ENCODE data around the gene CASQ1.

Gene CASQ1

DNA sequence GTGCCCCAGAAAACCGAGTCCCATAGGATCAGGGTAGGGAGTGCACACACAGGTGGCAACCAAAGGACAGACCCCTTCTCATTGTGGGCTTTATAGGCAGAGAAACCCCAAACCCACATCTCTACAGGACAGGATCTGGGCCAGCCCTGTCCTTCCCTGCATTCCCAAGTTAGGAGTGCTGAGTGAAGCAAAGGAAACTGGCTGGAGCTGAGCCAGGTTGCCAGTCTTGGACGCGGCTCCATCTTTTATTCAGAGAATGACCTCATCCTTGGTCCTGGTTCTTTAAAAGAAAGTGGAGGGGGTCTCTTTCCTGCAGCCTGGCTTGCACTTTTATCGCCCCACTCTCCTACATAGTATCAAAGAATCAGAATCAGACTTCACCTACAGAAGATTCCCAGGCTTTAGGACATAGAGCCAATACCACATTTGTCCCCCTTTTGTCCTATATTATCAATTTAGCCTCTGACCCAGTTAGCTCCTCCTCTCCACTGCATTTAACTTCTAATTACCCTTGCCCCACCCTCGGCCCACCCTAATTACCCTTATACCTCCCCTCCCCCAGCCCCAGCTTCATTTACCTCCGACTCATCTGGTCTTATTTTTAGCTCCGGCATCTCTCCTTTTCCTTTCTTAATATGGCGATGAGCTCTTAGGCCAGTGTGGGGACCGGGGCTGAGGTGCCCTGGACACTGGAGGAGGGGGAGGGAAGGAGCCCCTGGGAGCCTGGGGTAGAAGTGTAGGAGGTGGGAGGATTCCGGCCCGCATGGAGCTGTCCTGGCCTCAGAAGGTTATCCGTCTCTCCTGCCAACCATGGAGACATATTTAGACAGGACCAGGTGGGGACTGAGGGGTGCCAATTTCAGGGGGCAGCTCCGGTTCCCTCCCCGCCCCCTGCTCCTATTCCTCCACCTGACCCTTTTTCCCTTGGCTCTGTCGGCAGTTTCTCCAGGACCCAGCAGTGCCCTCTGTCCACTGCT, at the start of gene CASQ1:
TSS of gene CASQ1 (plus strand) at position 927 of the 977 bp plus-strand sequence. CDS start 177 bp downstream, outside the sequence.
- no peak for DNase-seq

DNA sequence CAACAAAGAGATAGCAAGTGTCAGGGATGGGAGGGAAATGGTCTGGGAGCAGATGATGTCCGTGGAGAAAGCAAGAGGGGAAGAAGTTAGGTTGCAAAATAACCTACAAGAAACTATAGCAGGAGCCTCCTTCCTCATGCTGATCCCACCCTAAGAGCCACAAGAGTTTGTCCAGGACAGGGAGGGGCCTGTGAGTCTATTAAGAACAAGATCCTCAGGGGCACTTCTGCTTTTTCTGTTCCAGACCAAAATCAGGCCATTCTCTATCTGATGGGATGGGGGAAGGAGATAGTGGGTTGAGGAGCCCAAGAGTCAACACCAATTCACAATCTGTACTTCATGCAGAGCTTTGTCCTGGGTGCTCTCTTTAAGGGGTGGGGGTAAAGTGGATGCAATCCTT, 46.7 kb upstream of the CASQ1 start:
- DNase-seq, result no peak

DNA sequence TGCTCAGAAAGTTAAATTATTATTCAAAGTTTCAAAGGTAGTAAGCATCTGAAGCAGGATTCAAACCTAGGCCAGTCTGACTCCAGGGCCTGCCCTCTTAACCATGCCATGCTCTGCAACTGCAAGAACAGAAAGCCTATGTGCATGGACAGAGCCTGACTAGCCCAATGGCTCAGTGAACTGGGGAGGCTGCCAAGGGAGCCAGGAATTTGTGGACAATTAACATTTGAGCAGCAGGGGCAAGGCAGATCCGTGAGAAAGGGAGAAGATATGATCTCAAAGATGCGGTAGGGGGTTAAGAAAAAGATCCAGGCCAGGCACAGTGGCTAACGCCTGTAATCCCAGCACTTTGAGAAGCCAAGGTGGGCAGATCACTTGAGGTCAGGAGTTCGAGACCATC, 45.5 kb upstream of the CASQ1 start:
- no peak for DNase-seq

DNA sequence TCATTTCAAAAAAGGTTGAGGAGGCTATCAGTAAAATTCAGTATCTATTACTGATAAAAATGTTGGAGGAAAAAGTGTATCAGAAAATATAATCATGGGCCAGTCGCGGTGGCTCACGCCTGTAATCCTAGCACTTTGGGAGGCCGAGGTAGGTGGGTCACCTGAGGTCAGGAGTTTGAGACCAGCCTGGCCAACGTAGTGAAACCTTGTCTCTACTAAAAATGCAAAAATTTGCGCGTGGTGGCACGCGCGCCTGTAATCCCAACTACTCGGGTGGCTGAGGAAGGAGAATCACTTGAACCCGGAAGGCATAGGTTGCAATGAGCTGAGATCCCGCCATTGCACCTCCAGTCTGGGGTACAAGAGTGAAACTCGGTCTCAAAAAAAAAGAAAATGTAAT, 44.3 kb upstream of the CASQ1 start:
- DNase-seq, result no peak

DNA sequence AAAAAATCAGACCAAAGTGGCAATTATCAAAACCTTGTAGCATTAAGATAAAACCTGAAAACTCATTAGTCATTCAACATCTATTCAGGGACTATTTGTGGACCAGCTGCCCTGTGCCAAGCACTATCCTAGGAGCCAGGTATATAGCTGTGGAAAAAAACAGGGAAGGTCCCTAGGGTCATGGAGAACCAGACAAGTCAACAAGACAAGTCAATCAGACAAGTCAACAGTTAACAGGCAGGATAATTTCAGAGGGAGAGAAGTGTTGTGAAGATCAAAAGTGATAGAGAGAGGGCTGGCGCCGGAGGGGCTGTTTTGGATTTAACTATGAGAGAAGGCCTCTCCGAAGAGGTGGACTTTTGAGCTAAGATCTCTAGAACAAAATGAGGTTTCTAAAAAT, 42.3 kb upstream of the CASQ1 start:
- no peak for DNase-seq

DNA sequence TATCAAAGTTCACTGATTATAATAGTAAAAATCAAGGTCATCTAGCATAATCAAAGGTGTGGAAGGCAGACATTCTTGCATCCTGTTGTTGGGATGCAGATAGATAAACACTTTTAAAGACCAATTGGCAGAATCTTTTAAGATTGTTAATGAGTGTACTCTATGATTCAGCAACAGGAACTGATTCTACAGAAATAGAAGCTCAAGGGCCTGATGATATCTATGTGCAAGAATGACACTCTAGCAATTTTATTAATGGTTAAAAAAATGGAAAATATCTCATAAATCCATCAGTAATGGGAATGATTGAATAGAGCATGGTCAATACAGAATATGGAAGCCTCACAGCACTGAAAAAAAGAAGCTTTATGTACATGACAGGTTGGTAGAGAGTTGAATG, 41.1 kb upstream of the CASQ1 start:
- DNase-seq, result no peak

DNA sequence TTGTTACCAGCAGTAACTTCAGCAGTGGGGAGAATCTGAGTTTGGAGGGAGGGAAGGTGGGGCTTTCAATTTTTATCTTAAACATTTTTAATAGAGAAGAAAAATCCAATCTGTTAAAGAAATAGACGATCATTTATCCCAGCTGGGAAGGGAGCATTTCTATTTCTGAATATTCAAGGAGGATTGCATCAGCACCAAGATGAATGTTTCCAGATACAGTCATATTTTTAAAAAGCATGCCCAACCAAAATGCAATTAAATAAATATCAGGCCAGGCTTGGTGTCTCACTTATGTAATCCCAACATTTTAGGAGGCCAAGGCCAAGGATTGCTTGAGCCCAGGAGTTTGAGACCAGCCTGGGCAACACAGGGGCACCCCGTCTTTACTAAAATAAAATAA, 40.7 kb upstream of the CASQ1 start:
- no peak for DNase-seq

DNA sequence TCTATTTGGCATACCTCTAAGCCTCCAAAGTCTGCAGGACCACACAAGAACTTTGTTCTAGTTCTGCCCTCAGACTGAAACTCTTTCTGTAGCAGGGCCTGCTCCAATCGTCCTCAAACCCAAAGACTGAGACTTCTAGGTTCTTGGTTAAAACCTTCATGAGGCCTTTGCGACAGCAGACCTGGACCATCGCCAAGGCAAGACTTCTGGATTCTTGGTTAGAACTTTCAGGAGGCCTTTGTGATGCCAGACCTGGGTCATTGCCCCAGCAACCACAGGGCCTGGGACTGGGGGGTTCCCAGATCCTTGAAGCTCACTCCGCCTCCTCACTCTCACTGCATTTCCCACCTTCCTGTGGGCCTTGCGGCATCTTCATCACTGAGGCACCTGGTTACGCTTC, 39.1 kb upstream of the CASQ1 start, which contains the start of gene ATP1A4:
TSS of gene ATP1A4 (plus strand) at position 301 of the 400 bp plus-strand sequence. CDS start 438 bp downstream, outside the sequence.
- DNase-seq, result no peak

DNA sequence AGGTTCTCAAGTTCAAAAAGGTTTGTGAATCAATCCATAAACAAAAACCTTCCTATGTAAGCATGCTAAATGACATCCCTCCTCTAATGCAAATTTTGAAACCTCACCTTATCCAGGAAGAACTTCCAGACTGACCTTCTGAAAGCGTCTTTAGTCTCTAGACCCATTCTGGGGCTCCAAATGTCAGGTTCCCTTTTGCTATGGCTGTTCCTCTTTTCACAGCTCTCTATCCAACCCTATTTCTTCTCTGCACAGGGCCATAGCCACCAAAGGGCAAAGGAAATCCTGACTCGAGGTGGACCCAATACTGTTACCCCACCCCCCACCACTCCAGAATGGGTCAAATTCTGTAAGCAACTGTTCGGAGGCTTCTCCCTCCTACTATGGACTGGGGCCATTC, 35.6 kb upstream of the CASQ1 start:
- no peak for DNase-seq

DNA sequence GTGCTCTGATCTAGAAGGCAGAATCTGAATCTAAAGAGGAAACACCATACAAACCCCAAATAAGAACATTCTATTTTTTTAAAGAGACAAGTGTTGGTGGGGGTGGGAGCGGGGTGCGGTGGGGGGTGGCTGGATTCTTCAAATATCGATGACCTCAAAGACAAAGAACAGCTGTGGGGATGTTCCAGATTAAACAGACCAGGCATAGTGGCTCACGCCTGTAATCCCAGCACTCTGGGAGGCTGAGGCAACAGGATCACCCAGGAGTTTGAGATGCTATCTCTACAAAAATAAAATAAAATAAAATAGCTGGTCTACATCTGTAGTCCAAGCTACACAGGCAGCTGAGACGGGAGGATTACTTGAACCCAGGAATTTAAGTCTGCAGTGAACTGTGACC, 34.0 kb upstream of the CASQ1 start:
- DNase-seq, result no peak

DNA sequence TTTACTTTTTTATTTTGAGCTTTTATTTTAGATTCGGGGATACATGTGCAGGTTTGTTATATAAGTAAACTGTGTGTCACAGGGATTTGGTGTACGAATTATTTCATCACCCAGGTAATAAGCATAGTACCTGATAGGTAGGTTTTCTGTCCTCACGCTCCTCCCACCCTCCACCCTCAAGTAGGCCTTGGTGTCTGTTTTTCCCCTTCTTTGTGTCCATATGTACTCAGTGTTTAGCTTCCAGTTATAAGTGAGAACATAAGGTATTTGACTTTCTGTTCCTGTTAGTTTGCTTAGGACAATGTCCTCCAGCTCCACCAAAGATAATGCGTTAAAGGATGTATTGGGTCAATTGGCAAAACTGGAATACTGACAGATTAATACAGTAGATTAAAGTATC, 33.2 kb upstream of the CASQ1 start:
- no peak for DNase-seq

DNA sequence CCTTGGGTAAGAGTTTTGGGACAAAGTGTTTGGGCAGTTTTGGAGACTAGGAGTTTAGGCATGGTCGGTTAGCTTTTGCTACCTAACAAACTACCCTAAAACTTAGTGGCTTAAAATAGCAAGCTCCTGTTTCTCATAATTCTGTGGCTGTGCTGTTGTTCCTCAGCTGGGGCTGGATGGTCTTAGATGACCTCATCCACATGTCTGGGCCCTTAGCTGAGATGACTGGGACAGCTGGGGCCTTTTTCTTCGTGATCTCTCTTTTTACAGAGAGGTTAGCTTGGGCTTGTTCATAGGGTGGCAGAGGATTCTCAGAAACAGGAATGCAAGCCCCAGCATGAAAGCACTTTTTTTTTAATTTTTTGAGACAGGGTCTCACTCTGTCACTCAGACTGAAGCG, 32.3 kb upstream of the CASQ1 start:
- DNase-seq, result no peak

DNA sequence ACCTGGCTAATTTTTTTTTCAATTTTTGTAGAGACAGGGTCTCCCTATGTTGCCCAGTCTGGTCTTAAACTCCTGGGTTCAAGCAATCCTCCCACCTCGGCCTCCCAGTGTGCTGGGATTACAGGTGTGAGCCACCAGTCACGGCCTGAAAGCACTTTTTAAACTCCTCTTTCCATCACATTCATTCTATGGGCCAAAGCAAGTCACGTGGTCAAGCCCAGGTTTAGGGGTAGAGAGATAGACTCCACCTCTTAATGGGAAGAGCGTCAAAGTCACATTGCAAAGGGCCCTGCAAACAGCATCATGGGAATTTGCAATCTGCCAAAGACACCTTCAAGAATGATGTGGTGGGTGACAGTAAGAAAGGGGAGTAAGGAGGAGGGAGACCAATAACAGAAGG, 31.8 kb upstream of the CASQ1 start:
- no peak for DNase-seq

DNA sequence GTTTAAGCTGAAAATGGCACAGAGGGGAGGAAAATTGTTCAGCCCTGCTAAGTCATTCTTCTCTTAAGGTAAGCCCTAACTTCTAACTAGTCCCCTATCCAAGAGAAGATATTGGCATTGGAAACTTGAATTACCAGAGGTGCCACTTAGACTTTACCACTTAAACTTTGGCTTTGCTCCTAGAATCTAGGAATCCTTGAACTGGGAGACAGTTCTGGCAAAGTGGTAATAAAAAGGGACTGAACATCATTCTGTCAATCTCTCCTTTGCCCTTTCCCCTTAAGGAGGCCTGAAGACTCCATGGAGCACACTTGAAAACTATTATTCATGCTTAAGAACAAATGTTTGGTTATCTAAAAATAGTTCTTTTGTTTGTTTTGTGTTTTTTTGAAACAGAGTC, 30.5 kb upstream of the CASQ1 start:
- no peak for DNase-seq

DNA sequence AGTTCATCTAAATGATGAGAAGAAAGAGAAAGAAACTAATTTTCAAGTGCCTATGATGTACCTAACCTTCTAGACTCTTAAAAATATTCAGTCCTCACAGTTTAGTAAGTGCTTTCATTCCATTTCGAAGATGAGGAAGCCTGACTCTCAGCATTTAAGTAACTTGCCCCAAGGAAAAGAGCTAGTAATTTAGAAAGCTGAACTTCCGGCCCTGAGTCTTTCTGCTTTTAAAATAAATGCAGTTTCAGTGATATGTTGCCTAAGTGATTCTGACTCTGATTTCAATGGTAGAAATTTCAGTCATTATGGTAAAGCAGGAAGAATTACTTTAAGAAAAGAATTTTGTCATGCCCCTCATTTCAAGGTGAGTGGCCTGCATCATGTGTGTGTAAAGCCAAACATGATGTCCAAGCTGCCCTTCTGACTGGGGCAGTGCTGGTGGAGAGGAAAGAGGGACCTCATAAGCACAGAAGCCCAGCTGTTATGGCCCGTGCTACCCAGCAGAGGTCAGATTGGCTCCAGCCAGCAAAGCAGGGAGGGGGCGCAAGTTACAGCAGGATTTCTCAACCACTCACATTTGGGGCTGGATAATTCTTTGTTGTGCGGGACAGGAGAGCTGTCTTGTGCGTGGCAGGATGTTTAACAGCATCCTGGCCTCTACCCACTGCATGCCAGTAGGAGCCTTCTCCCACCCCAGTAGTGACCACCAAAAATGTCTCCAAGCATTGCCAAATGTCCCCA, 28.2 kb upstream of the CASQ1 start:
- DNase-seq, result no peak

DNA sequence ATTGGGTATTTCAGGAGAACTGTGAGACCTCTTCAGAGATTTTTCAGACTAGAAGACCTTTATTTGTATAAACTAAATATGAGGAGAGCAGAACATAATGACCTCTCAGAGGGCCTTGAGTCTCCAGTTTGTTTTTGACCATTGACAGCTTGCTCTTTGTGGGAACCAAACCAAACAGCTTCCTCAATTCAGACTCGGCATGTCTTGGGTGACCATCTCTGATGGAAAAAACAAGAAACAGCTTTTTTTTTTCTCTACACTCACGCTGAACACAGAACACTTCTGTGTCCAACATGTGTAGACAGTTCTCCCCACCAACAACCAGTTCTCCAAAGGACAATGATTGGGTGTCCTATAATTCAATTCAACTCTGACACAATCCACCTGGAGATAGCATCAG, 27.4 kb upstream of the CASQ1 start:
- DNase-seq, result no peak

DNA sequence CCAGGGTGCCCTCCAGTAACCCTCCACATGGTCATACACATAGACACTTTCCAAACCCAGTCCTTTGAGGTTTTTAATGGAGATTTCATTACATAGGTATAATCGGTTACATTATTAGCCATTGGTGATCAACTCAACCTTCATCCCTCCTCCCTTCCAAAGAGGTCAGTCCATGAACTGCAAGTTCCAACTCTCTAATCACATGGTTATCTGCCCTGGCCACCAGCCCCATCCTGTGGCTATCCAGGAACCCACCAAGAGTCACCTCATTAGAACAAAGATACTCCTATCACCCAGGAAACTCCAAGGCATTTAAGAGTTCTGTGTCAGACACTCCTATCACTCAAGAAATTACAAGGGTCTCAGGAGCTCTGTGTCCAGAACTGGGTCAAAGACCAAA, 26.8 kb upstream of the CASQ1 start:
- no peak for DNase-seq

DNA sequence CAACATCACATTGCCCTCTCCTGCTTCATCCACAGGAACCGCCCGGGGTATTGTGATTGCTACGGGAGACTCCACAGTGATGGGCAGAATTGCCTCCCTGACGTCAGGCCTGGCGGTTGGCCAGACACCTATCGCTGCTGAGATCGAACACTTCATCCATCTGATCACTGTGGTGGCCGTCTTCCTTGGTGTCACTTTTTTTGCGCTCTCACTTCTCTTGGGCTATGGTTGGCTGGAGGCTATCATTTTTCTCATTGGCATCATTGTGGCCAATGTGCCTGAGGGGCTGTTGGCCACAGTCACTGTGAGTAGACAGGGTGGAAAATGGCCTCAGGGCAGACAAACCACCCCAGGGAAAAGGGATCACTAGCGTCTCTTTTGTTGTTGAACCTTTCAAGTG, 26.3 kb upstream of the CASQ1 start:
- DNase-seq, result no peak

DNA sequence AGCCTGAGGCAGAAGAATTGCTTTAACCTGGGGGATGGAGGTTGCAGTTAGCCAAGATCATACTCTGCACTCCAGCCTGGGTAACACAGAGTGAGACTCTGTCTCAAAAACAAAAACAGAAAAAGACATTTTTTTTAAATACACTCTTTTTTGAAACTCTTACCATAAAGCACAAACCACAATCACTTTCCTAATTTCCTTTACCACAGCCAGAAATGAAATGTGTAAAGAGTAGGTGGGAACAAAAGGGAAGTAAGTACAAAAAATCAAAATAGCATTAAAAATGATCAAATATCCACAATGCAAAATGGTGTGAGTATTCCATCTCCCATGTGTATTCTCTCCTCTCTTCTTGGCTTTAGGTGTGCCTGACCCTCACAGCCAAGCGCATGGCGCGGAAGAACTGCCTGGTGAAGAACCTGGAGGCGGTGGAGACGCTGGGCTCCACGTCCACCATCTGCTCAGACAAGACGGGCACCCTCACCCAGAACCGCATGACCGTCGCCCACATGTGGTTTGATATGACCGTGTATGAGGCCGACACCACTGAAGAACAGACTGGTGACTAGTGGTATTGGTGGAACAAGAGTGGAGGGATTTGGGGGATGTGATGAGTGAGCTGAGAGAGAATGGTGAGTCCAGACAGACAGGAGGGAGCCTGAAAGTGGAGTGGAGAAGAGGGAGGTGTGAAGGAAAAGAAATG, 24.1 kb upstream of the CASQ1 start:
- DNase-seq, result no peak

DNA sequence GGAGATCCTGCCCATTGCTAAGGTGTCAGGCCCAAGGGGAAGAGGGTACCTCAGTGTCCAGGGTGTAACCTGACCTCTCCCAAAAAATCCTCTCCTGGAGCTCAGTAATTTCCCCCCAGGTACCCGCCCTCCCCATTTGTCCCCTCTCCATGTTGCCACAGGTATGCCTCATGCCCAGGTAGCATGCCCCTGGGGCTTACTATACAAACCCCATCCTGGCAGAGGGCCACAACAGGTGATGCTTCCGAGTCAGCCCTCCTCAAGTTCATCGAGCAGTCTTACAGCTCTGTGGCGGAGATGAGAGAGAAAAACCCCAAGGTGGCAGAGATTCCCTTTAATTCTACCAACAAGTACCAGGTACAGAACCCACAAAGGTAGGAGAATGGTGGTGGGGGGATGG, 23.3 kb upstream of the CASQ1 start:
- no peak for DNase-seq

DNA sequence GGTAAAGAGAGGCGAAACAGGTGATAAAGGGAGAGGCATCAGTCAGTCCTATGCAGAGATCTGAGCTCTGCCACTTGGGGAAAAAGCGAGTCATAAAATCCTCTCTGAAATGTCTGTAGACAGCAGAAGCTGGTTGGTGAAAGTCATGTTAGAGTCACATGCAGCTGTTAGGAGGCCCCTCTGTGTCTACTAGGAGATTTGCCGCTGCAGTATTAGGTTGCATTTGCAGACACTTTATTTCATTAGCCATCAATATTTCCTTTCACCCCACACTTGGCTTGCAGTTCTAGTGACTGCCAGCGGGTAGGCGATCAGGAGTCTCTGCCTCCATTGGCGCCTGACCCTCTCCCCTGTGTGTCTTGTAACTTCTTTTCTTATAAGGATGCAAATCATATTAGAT, 22.8 kb upstream of the CASQ1 start:
- DNase-seq, result no peak

DNA sequence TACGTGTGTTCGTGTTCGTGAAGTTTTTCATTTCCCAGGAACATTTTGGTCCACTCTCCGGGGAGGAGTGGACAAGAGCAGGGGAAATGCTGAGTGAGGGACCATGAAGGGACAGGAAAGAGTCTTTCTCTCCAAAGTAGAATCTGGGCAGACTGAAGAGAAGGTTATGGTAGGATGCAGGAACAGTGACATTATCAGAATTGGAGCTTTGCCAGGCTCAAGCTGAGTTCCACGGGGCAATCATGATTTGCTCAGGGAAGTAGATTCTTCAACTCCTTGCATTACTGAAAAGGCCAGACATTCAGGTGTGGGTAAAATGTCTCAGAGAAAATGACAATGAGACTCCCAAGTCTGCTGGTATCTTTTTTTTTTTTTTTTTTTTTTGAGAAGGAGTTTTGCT, 22.4 kb upstream of the CASQ1 start:
- DNase-seq, result no peak

DNA sequence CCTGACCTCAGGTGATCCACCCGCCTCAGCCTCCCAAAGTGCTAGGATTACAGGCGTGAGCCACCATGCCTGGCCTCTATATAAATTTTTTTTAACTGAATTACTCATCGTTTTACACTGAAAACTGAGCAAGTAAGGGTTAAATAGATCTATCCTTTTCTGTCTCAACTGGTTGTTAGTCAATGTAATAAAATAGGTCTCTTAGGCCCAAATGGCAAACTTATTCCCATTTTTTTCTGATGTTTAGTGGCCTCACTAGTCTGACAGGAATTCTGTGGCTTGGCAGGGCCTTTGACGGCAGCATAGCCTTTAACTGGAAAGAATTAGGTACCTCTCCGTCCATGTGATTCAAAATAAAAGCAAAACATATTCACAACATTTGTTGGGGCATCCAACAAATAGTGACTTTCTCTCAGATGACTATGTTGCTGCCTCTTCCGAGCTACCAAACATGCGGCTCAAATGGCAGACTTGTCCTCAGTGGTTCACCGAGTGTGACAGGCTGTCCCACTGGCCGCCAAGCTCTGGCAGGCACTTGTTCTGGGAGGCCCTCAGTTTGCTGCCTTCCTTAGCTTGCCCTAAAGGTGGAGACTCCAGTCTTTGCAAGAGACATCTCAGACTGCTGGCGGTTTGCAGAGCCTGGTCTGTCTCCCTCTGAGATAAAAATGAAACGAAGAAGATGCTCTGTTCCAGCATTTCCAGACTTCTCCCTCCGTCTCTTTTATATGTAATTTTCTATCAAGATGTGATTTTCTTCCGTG, 21.6 kb upstream of the CASQ1 start:
- DNase-seq, result no peak

Measured in NCI-H526 (cell line).